Raji (cell line): ENCODE data around the gene KCNIP3.

Source experiments
- POLR2A ChIP-seq: IDR thresholded peaks from 2 replicates; pipeline ENCODE4 v1.6.1; 2011; ENCODE audit warnings: low read depth, low read length, control low read depth; ENCODE audit not compliant: insufficient read depth

Gene KCNIP3

DNA sequence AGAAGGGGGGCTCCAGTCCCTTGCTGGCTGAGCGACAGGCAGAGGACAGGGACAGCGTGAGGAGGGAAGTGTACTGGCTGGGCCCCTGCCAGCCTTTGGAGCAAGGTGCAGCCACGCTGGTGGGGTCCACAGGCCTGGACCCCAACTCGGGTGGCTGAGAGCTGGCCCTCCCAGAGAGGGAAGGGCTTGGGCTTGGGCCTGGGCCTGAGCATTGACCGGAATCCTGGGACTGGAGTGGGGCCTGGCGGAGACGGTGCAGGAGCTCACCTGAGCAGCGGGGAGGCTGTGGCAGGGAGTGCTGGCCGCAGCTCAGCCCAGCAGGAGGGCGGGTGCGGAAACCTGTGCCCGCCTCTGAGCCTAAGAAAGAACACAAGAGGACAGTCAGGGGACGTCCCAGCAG is 27.9 kb downstream of the KCNIP3 start:
- no peak for TF ChIP-seq POLR2A

DNA sequence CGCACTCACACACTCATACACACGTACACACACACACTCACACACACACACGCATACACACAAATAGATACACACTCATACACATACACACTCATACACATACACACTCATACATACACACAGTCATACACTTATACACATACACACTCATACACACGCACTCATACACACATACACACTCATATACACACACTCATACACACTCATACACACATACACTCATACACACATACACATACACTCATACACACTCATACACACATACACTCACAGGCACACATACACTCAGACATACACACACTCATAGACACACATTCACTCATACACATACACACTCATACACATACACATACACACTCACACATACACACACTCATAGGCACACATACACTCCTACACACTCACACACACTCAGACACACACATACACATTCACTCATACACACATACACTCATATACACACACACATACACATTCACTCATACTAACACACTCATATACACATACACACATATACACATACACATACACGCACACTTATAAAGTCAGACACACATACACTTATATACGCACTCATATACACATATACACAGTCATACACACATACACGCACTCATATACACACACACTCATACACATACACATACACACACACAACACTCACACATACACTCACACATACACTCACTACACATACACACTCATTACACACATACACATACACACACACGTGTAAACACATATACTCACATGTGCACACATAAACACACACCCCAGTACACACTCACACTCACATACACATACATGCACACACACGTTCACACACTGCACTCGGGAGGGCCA is 28.7 kb downstream of the KCNIP3 start:
- no peak for TF ChIP-seq POLR2A

DNA sequence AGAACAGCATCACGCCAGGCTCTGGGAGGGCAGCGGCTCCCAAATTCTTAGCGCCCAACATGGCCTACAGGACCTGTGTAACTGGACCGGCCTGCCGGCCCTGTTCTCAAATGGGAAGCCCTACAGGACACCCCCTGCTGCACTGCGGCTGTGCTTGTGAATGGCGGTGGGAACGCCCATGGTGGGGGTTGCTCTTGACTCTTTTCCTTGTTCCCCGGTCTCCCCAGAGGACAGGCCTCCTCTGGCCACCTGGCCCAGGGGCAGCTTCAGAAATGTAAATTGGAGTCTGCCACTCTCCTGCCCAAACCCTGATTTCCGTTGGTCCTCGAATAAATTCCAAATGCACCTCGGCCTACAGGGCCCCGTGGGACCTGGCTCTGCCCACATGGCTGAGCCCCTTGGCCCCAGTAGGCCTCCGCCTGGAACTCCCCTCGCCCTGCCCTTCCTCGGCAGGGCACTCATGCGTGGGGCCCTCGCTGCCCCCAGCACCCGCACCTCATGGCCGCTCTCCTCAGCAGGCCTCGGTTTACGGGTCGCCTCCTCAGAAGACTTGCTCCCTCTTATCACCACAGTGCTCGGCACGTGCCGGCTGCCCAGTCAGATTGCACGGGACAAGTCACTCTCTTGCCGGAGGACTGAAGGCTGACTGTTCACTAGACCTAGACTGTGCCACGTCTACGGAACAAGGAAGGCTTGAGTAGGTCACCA is 29.4 kb downstream of the KCNIP3 start:
- no peak for TF ChIP-seq POLR2A

DNA sequence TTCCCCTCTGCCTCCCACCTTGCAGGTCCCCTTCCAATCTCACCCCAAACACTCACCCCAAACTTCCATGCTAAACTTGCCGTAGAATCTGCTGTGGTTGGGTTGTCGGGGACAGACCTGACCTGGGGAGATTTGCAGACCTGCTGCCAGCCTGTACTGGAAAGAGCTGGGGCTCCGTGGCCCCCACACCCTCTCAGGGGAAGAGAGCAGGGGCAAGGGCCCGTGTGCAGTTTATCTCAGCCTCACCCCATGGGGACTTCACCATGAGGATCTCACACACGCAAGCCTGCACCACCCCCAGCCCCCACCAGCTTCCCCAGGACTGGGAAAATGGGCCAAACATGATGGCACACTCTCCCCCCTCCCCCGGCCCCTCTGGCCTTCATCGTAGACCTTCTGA is 30.7 kb downstream of the KCNIP3 start:
- no peak for TF ChIP-seq POLR2A

DNA sequence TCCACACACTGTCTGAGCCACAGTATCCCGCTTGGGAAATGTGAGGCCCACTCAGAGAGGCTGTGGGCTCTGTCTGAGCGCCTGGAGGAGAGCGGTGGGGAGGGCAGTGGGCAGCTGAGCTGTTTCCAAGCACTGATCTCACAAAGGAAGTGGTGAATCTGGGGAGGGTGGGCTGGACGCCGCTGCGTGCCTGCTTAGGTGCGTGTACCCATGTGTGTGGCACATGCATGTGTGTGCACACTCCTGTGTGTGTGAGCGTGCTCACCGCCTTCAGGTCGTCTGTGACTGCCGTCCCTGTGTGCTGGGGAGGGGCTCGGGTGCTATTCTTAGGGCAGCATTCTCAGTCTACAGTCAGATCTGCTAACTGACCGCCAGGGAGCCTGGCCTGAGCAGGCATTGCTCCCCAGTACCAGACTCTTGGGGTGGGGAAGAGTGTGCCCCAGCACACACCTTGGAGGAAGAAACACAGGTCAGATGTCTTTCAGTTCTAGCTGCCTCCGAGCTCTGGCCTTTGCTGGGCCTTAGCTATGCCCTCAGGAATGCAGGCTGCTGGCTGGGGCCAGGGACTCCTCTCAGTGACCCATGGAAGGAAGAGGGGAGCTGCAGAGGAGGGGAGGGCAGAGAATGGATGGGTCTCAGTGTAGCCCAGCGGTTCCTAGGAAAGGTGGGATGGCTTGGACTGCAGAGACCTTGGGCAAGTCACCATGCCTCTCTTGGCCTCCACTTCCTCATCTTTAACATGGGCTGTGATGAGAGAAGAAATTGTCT is 31.4 kb downstream of the KCNIP3 start:
- no peak for TF ChIP-seq POLR2A

DNA sequence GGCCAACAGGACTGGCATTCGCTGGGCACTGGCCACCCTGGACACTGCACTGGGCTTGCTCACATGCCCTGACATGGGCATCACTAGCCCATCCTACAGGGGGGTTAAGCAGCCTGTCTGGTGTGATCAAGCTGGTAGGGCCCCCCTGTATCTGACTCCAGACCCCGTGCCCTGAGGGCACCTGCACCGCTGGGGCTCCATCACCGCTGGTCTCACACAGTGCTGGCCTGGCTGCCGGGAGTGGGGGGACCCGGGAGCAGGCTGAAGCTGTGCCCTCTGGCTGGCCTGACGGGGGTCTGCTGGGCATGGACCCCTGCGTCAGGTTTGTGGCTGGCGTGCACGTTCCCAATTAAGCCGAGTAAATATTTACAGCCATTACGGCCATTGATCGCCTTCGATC is 32.3 kb downstream of the KCNIP3 start:
- TF ChIP-seq POLR2A = no peak

DNA sequence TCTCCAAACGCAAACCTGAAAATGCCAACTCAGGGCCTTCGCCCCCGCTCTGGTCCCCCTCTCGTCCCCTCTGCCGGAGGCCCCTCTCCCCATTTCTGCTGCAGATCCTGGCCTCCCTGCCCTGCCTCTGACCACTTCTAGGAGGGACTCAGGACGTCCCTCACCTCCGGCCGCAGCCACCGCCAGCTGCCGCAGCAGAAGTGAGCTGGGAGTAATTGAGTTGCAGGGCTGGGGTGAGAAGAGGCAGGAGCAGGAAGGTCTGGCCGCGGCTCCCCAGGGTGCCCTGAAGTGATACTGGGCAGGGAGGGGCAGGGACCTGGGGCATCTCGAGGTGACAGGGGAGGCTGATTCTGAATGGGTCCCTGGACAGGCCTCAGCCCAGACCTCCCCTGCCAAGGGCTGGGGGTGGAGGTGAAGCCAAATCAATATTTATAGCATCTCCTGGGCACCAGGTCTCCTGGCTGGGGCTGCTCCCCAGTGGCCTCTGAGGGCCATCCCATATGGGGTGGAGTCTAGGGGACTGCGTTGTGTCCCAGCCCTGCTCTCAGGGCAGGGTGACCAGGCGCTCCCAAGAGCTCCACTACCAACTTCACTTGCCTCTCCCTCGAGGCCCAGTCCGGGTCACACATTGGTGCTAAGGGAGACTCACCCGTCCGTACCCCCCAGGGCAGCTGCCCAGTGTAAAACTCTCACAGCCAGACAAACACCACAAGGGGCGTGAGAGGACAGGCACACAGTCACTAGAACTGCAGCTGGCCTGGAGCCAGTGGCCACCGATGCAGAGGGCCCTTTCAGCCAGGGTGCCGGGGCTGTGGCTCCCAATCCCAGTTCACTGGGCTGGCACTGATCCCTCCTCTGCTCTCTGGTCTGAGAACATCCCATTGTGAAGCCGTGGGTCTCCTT is 33.0 kb downstream of the KCNIP3 start:
- TF ChIP-seq POLR2A = no peak

DNA sequence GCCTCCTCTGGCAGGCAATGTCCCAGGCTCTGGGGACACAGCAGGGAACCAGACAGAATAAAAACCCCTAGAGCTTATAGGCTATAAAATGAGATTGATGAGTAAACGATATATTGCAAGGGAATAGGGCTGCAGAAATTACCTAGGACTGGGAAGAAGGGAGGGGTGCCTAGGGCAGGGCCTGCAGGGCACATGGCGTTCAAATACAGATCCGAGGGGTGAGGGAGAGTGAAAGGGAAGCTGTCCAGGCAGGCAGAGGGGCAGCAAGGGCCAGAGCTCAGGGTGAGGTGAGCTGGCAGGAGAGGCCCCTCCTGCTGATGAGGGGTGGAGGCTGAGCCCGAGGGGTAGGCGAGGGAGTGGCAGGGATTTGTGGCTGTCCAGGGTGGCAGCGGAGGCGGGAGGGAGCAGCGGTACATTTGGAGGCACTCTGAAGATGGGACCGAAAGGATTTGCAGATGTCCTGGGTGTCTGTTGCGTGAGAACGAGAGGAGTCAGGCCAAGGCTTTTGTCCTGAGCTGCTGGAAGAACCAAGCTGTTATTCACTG is 33.7 kb downstream of the KCNIP3 start:
- no peak for TF ChIP-seq POLR2A

DNA sequence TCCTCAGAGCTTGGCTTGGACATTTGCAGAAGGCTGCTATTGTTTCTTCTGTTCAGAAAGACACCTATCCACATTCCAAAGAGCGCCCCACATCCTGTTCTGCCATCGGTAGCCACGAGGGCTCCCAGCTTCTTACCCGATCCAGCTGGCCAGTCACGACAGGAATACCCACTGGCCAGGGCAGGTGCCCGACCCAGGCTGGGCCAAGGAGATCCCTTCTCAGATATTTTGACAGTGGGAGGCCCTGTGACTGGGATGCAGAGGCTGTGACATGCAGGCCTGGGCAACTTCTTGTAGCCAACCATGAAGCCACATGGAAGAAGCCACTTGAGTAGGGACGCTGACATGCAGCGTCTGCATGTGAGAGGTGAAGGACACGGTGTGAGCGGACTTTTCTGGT is 34.5 kb downstream of the KCNIP3 start:
- no peak for TF ChIP-seq POLR2A

DNA sequence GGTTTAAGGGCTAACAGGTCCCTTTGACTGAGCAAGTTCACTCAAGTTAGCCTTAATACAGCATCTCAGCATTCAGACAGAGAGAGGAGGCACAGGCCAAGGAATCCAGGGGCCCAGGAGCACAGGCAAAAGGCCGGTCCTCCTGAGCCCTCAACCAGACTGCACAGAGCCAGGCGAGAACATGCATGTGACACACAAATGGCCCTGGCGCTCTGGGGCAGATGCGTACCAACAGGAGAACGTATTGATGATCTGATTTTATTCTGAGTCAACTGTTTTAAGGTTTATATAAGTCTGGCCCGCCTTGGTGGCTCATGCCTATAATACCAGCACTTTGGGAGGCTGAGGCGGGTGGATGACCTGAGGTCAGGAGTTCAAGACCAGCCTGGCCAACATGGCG is 34.9 kb downstream of the KCNIP3 start:
- no peak for TF ChIP-seq POLR2A

DNA sequence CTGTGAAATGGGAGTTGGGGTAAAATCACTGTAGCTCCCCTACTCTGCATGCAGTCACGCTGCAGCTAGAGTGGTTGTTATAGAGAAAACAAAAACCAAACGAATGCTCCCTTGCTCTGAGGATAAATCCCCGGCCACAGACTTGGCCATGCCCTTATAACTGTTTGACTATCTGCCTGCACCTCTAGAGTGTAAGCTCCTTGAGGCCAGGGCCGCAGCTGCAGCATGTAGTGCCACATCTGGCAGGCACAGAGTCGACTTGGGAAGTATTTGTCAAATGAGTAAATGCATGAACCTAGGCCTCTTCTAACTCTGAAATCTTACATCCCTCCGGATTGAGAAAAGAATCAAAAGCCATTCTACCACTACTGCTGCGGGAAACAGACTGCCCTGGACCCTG is 35.9 kb downstream of the KCNIP3 start:
- TF ChIP-seq POLR2A = no peak

DNA sequence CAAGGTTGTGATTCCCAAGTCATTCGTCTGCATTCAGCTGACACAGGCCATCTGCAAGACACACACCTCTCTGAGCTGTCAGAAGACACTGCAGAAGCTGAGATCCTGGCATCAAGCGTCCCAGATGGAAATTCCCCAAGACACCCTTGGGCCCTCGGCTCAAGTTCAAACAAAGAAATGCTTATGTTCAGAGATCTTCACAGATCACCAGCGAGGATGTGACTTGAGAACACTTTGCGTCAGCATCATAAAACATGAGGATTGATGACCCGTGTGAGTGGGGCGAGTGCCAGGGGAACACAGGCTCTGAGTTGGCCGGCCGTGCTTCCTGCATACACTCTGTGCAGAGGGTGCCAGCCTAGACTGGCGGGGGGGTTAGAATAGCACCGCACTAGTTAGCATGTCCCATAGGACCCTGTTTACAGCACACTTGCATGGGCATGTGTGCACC is 36.8 kb downstream of the KCNIP3 start:
- TF ChIP-seq POLR2A = no peak

DNA sequence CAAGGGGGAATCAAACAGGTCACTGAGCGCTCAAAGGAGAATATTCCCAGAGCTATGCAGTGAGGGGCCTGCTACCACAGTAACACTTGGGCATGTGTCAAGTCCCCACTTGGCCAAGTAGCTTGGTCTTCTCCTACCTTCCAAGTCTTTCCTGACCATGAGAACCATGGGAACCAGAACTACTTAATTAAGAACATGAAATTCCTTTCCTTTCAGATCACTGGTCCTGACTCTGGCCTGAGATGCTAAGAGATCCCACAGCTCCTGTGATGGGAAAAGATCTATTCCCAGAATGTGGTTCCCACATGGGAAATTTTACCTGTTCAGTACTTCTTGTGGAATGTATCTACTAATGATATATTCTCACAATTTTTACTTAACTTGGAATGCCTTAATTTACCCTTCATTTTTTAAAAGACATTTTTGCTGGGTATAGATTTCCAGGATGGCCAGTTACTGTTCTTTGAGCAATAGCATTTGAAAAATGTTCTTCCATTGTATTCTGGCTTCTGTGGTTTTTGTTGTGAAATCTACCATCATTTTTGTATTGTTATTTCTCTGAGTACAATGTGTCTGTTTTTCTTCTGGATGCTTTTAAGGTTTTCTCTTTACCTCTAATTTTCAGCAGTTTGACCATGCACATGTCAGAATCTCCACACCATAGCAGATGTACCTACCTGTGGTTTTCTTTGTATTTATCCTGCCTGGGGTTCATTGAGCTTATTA is 37.9 kb downstream of the KCNIP3 start:
- TF ChIP-seq POLR2A = no peak

DNA sequence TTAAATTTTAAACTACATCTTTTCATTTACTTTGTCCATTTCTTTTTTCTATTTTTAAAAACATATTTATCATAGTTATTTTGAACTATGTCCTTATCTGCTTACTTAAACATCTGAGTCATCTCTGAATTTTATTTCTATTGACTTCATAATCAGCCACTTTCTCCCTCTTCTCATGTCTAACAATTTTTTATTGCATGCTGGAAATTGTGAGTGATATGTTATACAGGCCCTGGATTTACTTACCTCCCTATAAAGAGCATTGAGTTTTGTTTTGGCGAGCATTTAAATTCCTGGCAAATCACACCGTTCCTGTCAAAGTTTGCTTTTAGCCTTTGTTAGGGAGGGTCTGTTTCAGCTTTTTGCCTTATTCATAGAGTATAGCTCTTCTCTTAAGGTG is 39.3 kb downstream of the KCNIP3 start:
- no peak for TF ChIP-seq POLR2A
